PC-9 (cell line): ENCODE measurements around the gene KLHL40.

Source experiments
- EZH2 ChIP-seq: fragments of 200-600 bp; sonication (generic); IDR thresholded peaks from 2 replicates; pipeline ENCODE4 v1.8.0; 2017; ENCODE audit warnings: antibody characterized with exemption, low read depth
- TF ChIP-seq, protein P1 (sequence below): fragments of 200-600 bp; sonication (generic); conservative IDR thresholded peaks from 2 replicates; pipeline ENCODE4 v1.6.1; 2017; ENCODE audit warnings: mixed run types, antibody characterized with exemption, mild to moderate bottlenecking, moderate library complexity

DNA sequence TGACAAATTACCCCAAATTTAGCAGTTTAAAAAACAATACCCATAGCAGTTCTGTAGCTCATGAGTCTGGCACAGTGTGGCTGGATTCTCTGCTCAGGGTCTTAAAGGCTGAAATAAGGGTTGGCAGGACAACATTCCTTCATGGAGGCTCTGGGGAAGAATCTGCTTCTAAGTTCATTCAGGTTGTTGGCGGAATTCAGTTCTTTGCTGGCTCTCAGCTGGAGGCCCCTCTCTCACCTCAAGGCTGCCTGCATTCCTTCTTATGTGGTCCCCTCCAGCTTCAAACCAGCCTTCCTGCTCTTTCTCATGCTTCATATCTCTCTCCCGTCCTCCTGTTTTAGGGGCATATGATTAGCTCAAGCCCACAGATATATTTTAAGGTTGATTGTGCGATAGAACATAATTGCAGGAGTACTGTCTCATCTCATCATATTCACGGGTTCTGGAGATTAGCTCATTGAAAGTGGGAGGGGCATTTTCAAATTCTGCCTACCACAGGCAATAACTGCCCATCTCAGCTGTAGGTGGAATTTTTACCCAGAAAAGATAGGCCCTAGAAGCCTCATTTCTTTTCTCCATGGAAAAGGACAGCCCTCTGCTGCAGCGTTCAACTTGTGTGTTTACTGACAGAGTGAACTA is 37.4 kb upstream of the KLHL40 start:
- TF ChIP-seq, protein P1, sequence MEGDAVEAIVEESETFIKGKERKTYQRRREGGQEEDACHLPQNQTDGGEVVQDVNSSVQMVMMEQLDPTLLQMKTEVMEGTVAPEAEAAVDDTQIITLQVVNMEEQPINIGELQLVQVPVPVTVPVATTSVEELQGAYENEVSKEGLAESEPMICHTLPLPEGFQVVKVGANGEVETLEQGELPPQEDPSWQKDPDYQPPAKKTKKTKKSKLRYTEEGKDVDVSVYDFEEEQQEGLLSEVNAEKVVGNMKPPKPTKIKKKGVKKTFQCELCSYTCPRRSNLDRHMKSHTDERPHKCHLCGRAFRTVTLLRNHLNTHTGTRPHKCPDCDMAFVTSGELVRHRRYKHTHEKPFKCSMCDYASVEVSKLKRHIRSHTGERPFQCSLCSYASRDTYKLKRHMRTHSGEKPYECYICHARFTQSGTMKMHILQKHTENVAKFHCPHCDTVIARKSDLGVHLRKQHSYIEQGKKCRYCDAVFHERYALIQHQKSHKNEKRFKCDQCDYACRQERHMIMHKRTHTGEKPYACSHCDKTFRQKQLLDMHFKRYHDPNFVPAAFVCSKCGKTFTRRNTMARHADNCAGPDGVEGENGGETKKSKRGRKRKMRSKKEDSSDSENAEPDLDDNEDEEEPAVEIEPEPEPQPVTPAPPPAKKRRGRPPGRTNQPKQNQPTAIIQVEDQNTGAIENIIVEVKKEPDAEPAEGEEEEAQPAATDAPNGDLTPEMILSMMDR, result no peak
- TF ChIP-seq EZH2, result no peak
